Urinary bladder (tissue), 4 donors: Measurements from ENCODE around the gene PPP1R13B. TPM values are rescaled to one million over a fixed set of nuclear protein-coding genes. Genes with fewer than 3 reads are reported as not detected.

ENCODE experiments used
- DNase-seq: peaks from one replicate; pipeline ENCODE4 v3.0.0-alpha.2; 2015; ENCODE audit errors: extremely low spot score
- H3K27ac ChIP-seq: one replicate; pipeline ENCODE4 v1.5.1; 2013; ENCODE audit warnings: low read depth, mild to moderate bottlenecking, moderate library complexity
- H3K36me3 ChIP-seq: one replicate; pipeline ENCODE4 v1.6.1; 2013; ENCODE audit warnings: mild to moderate bottlenecking, moderate library complexity; ENCODE audit not compliant: insufficient read depth
- H3K4me1 ChIP-seq: one replicate; pipeline ENCODE4 v1.6.1; 2013; ENCODE audit warnings: mild to moderate bottlenecking, moderate library complexity; ENCODE audit not compliant: insufficient read depth
- H3K4me3 ChIP-seq: one replicate; pipeline ENCODE4 v1.5.1; 2013; ENCODE audit warnings: low read depth, low read length
- WGBS: extraction: QIAGEN DNeasy Blood & Tissue Kit; methylation state at CpG from one replicate; pipeline ENCODE4 v1.1.7; 2013; 5-methylcytosine and 5-hydroxymethylcytosine counted together
- polyA plus RNA-seq: library from polyadenylated mRNA; stranded (reverse); fragments of 200-250 nt; gene quantifications from one replicate; pipeline ENCODE4 v1.2.3, GENCODE V29; 2013
- total RNA-seq: library from RNA; depleted of rRNA; stranded (reverse); fragments of >200 nt; gene quantifications from one replicate; pipeline ENCODE4 v1.2.3, GENCODE V29; 2014
- donor health status: healthy with polysubstance abuse.
- donor health status: healthy.

The PPP1R13B gene
- total and polyA plus RNA-seq, 2 donors = 15.8 to 17.8 TPM

GRCh38 chr14:103699901-103700752, 147.2 kb downstream of the PPP1R13B start:
- no peaks in the 10 kb centered on the region for H3K36me3 ChIP-seq
- 90% methylated on average over 25 of the region's 25 CpGs for WGBS
- no peaks in the 10 kb centered on the region for H3K4me1 ChIP-seq
- H3K4me3 ChIP-seq = no peak overlapping the region
- H3K27ac ChIP-seq = no peak overlapping the region
- DNase-seq = no peak

GRCh38 chr14:103699261-103699661, 148.1 kb downstream of the PPP1R13B start:
- Histone ChIP-seq H3K27ac (no peak overlapping the region), H3K36me3 (no peaks in the 10 kb centered on the region), H3K4me1 (no peaks in the 10 kb centered on the region), H3K4me3 (no peak overlapping the region)
- DNase-seq = no peak
- WGBS = 93% methylated on average over 17 of the region's 17 CpGs

- Histone ChIP-seq H3K4me3 (no peak overlapping the region), H3K36me3 (no peaks in the 10 kb centered on the region), H3K27ac (peak overlapping the region; percentile 79), H3K4me1 (no peaks in the 10 kb centered on the region)
- DNase-seq = no peak
- 84% methylated on average over 33 of the region's 33 CpGs for WGBS
Measured at GRCh38 chr14:103698380-103699260, 148.8 kb downstream of the PPP1R13B start.

GRCh38 chr14:103697603-103698379, 149.6 kb downstream of the PPP1R13B start:
- no peak for DNase-seq
- H3K4me3 ChIP-seq = no peak overlapping the region
- WGBS = 80% methylated on average over 14 of the region's 14 CpGs
- H3K36me3 ChIP-seq = no peaks in the 10 kb centered on the region
- no peak overlapping the region for H3K27ac ChIP-seq
- no peaks in the 10 kb centered on the region for H3K4me1 ChIP-seq

GRCh38 chr14:103697206-103697602, 150.2 kb downstream of the PPP1R13B start:
- WGBS = 12% methylated on average over 3 of the region's 3 CpGs
- Histone ChIP-seq H3K4me1 (no peaks in the 10 kb centered on the region), H3K36me3 (no peaks in the 10 kb centered on the region), H3K4me3 (no peak overlapping the region), H3K27ac (no peak overlapping the region)
- no peak for DNase-seq

GRCh38 chr14:103696466-103697071, 150.8 kb downstream of the PPP1R13B start:
- Histone ChIP-seq H3K4me1 (no peaks in the 10 kb centered on the region), H3K4me3 (no peak overlapping the region), H3K27ac (peak overlapping the region; percentile 46), H3K36me3 (no peaks in the 10 kb centered on the region)
- no peak for DNase-seq
- 15% methylated on average over 17 of the region's 17 CpGs for WGBS

GRCh38 chr14:103696070-103696402, 151.3 kb downstream of the PPP1R13B start:
- no peaks in the 10 kb centered on the region for H3K4me1 ChIP-seq

GRCh38 chr14:103695296-103696069, 151.9 kb downstream of the PPP1R13B start:
- Histone ChIP-seq H3K36me3 (no peaks in the 10 kb centered on the region), H3K4me3 (no peak overlapping the region), H3K27ac (peak overlapping the region; percentile 30), H3K4me1 (no peaks in the 10 kb centered on the region)
- DNase-seq = no peak
- 46% methylated on average over 14 of the region's 14 CpGs for WGBS

More at GRCh38 chr14:103696070-103696402, 151.3 kb downstream of the PPP1R13B start:
- Histone ChIP-seq H3K4me3 (no peak overlapping the region), H3K36me3 (no peaks in the 10 kb centered on the region), H3K27ac (no peak overlapping the region)
- 27% methylated on average over 13 of the region's 13 CpGs for WGBS
- no peak for DNase-seq

GRCh38 chr14:103694572-103695026, 152.8 kb downstream of the PPP1R13B start:
- 90% methylated on average over 20 of the region's 20 CpGs for WGBS
- Histone ChIP-seq H3K27ac (no peak overlapping the region), H3K4me1 (no peaks in the 10 kb centered on the region)

GRCh38 chr14:103693515-103693914, 153.9 kb downstream of the PPP1R13B start:
- Histone ChIP-seq H3K4me1 (no peaks in the 10 kb centered on the region), H3K4me3 (no peak overlapping the region), H3K27ac (no peak overlapping the region), H3K36me3 (no peaks in the 10 kb centered on the region)
- whole genome bisulfite sequencing = 88% methylated on average over 22 of the region's 22 CpGs
- DNase-seq = no peak

More at GRCh38 chr14:103694572-103695026, 152.8 kb downstream of the PPP1R13B start:
- H3K4me3 ChIP-seq = no peak overlapping the region
- no peak for DNase-seq
- no peaks in the 10 kb centered on the region for H3K36me3 ChIP-seq

- DNase-seq = no peak
- Histone ChIP-seq H3K4me3 (no peak overlapping the region), H3K27ac (no peak overlapping the region), H3K4me1 (no peaks in the 10 kb centered on the region), H3K36me3 (no peaks in the 10 kb centered on the region)
- WGBS = 75% methylated on average over 12 of the region's 12 CpGs
Measured at GRCh38 chr14:103692871-103693270, 154.5 kb downstream of the PPP1R13B start.

GRCh38 chr14:103692159-103692558, 155.2 kb downstream of the PPP1R13B start:
- Histone ChIP-seq H3K4me3 (no peak overlapping the region), H3K27ac (no peak overlapping the region), H3K36me3 (no peaks in the 10 kb centered on the region), H3K4me1 (no peaks in the 10 kb centered on the region)
- no peak for DNase-seq
- 95% methylated on average over 17 of the region's 17 CpGs for WGBS
